PC-9 (cell line): ENCODE measurements around the gene ELL2.

Experiments used
- EZH2 ChIP-seq: fragments of 200-600 bp; sonication (generic); IDR thresholded peaks from 2 replicates; pipeline ENCODE4 v1.8.0; 2017; ENCODE audit warnings: antibody characterized with exemption, low read depth
- TF ChIP-seq, protein P1 (sequence below): fragments of 200-600 bp; sonication (generic); conservative IDR thresholded peaks from 2 replicates; pipeline ENCODE4 v1.6.1; 2017; ENCODE audit warnings: mixed run types, antibody characterized with exemption, mild to moderate bottlenecking, moderate library complexity

- TF ChIP-seq, protein P1, sequence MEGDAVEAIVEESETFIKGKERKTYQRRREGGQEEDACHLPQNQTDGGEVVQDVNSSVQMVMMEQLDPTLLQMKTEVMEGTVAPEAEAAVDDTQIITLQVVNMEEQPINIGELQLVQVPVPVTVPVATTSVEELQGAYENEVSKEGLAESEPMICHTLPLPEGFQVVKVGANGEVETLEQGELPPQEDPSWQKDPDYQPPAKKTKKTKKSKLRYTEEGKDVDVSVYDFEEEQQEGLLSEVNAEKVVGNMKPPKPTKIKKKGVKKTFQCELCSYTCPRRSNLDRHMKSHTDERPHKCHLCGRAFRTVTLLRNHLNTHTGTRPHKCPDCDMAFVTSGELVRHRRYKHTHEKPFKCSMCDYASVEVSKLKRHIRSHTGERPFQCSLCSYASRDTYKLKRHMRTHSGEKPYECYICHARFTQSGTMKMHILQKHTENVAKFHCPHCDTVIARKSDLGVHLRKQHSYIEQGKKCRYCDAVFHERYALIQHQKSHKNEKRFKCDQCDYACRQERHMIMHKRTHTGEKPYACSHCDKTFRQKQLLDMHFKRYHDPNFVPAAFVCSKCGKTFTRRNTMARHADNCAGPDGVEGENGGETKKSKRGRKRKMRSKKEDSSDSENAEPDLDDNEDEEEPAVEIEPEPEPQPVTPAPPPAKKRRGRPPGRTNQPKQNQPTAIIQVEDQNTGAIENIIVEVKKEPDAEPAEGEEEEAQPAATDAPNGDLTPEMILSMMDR: no peak
- TF ChIP-seq EZH2: no peak
Observed at GRCh38 chr5:95887977-95888376, 73.7 kb downstream of the ELL2 start.
